Mesendoderm (in vitro differentiated cells): Measurements from ENCODE around the gene ATOH8.
A peak's percentile ranks its signal among the peaks of the same experiment; 100 is the strongest.

Experiments used
- DNase-seq: peaks from one replicate; pipeline ENCODE4 v3.0.0; 2013
- H2AK5ac ChIP-seq: 2 replicates; pipeline ENCODE4 v1.6.1; 2013; ENCODE audit warnings: low read length, inconsistent platforms
- H2BK120ac ChIP-seq: 2 replicates; pipeline ENCODE4 v1.6.1; 2013; ENCODE audit warnings: low read depth, mild to moderate bottlenecking, low read length, moderate library complexity, mixed read lengths
- H2BK15ac ChIP-seq: replicated peaks from 2 replicates; pipeline ENCODE4 v1.6.1; 2013; ENCODE audit warnings: low read depth, mild to moderate bottlenecking, moderate library complexity
- H2BK5ac ChIP-seq: 2 replicates; pipeline ENCODE4 v1.6.1; 2013; ENCODE audit warnings: low read length, inconsistent platforms
- H3K18ac ChIP-seq: 2 replicates; pipeline ENCODE4 v1.6.1; 2013; ENCODE audit warnings: mild to moderate bottlenecking, low read length, mixed read lengths
- H3K23ac ChIP-seq: one replicate; pipeline ENCODE4 v1.6.1; 2013; ENCODE audit warnings: low read length
- H3K27ac ChIP-seq: 2 replicates; pipeline ENCODE4 v1.5.1; 2013; ENCODE audit warnings: low read depth, mild to moderate bottlenecking, inconsistent platforms, low read length, moderate library complexity
- H3K27me3 ChIP-seq: 2 replicates; pipeline ENCODE4 v1.6.1; 2013; ENCODE audit warnings: low read length, control low read depth, mild to moderate bottlenecking, inconsistent platforms; ENCODE audit not compliant: insufficient read depth, poor library complexity
- H3K36me3 ChIP-seq: 2 replicates; pipeline ENCODE4 v1.6.1; 2013; ENCODE audit warnings: low read length, inconsistent platforms; ENCODE audit not compliant: control insufficient read depth, insufficient read depth
- H3K4ac ChIP-seq: one replicate; pipeline ENCODE4 v1.6.1; 2013; ENCODE audit warnings: low read depth, mild to moderate bottlenecking, low read length, moderate library complexity
- H3K4me1 ChIP-seq: 2 replicates; pipeline ENCODE4 v1.6.1; 2013; ENCODE audit warnings: low read depth, low read length, inconsistent platforms; ENCODE audit not compliant: control insufficient read depth
- H3K4me2 ChIP-seq: 2 replicates; pipeline ENCODE4 v1.6.1; 2013; ENCODE audit warnings: low read length
- H3K4me3 ChIP-seq: 2 replicates; pipeline ENCODE4 v1.5.1; 2013; ENCODE audit warnings: mild to moderate bottlenecking, low read length
- H3K56ac ChIP-seq: one replicate; pipeline ENCODE4 v1.6.1; 2013; ENCODE audit warnings: low read length
- H3K79me1 ChIP-seq: 2 replicates; pipeline ENCODE4 v1.6.1; 2013; ENCODE audit warnings: low read length, inconsistent platforms
- H3K79me2 ChIP-seq: 2 replicates; pipeline ENCODE4 v1.6.1; 2013; ENCODE audit warnings: mild to moderate bottlenecking, low read length; ENCODE audit not compliant: control insufficient read depth, insufficient read depth
- H3K9ac ChIP-seq: 2 replicates; pipeline ENCODE4 v1.6.1; 2013; ENCODE audit warnings: low read length, inconsistent platforms
- H4K5ac ChIP-seq: one replicate; pipeline ENCODE4 v1.6.1; 2013; ENCODE audit warnings: low read length
- H4K8ac ChIP-seq: one replicate; pipeline ENCODE4 v1.6.1; 2013; ENCODE audit warnings: low read depth, mild to moderate bottlenecking, control low read depth, low read length, moderate library complexity
- WGBS: extraction: QIAGEN DNeasy Blood & Tissue Kit; methylation state at CpG from one replicate; pipeline ENCODE4 v1.1.7; 2013; ENCODE audit warnings: low lambda C conversion rate, missing lambda C conversion rate; ENCODE audit not compliant: insufficient coverage; ENCODE audit errors: extremely low coverage; 5-methylcytosine and 5-hydroxymethylcytosine counted together

ATOH8 gene

DNA sequence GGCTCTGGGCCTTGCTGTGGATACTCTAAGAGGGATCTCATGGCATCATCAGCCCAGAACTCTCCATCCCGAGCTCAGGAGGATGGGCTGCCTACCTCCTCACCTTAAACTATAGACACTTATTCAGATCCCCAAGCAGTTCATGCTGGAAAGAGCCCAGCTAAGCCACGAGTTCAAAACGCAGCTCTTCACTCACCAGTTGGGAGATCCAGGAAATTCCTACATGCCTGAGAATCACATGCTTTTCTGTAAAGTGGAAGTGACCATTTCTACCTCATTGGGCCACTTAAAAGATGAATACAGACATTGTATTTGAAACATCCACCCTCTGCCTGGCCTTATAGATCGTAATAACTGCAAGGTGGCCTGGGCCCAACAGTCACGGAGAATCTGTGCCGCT, 6.6 kb downstream of the ATOH8 start:
- no peak overlapping the region for H3K4me3 ChIP-seq
- H3K27me3 ChIP-seq = peaks cover 2% of the 10 kb centered on the region
- H2BK120ac ChIP-seq = no peak overlapping the region
- peaks cover 2% of the 10 kb centered on the region for H3K4me1 ChIP-seq
- H3K4ac ChIP-seq = no peak overlapping the region
- no peak overlapping the region for H2BK5ac ChIP-seq
- H2AK5ac ChIP-seq = no peak overlapping the region
- H3K27ac ChIP-seq = no peak overlapping the region
- no peak overlapping the region for H3K23ac ChIP-seq
- H3K9ac ChIP-seq = no peak overlapping the region
- no peaks in the 10 kb centered on the region for H3K36me3 ChIP-seq
- H3K79me2 ChIP-seq = no peaks in the 10 kb centered on the region
- no CpG with 5 or more reads among the region's 6 CpGs for WGBS
- H3K79me1 ChIP-seq = no peaks in the 10 kb centered on the region
- H4K5ac ChIP-seq = no peak overlapping the region
- no peak overlapping the region for H3K56ac ChIP-seq
- no peak overlapping the region for H3K4me2 ChIP-seq
- no peak overlapping the region for H4K8ac ChIP-seq
- no peak overlapping the region for H2BK15ac ChIP-seq
- no peak for DNase-seq
- no peak overlapping the region for H3K18ac ChIP-seq

- Histone ChIP-seq H2BK120ac (no peak overlapping the region), H4K5ac (no peak overlapping the region), H3K4me3 (no peak overlapping the region), H3K27ac (no peak overlapping the region), H3K79me1 (no peaks in the 10 kb centered on the region), H2BK15ac (no peak overlapping the region), H3K4me2 (no peak overlapping the region), H3K36me3 (no peaks in the 10 kb centered on the region), H4K8ac (no peak overlapping the region), H3K79me2 (no peaks in the 10 kb centered on the region), H3K23ac (no peak overlapping the region), H2AK5ac (no peak overlapping the region), H2BK5ac (no peak overlapping the region), H3K4ac (no peak overlapping the region), H3K4me1 (peaks cover 5% of the 10 kb centered on the region), H3K18ac (no peak overlapping the region), H3K27me3 (no peaks in the 10 kb centered on the region), H3K56ac (peak overlapping the region; percentile 22), H3K9ac (no peak overlapping the region)
- no CpG with 5 or more reads among the region's 8 CpGs for WGBS
- DNase-seq = no peak
Measured at GRCh38 chr2:85760872-85761271, 7.1 kb downstream of the ATOH8 start.

DNA sequence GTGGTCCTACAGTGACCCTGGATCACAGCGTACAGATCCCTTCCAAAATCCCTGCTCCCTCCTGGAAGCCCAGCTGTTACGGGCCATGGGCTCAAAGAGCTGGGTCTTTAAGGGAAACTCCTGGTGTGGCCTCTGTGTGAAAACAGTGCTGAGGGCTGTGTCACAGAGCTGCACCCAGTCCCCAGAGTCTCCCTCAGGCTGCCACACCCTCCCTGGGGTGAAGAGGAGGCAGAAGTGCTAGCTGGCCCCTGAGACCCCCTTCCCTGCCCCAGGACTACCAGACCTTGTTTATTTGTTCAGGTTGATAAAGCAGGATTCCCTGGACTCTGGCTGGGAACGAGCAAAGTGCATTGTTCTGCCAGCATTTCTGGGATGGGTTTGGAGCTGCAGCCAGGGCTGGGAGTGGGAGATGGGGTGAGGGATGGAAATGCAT, 7.7 kb downstream of the ATOH8 start:
- Histone ChIP-seq H3K18ac (no peak overlapping the region), H3K56ac (no peak overlapping the region), H3K4me3 (no peak overlapping the region), H3K4me2 (no peak overlapping the region), H2BK5ac (no peak overlapping the region), H3K27ac (no peak overlapping the region), H3K4me1 (peaks cover 12% of the 10 kb centered on the region), H2BK120ac (no peak overlapping the region), H3K79me1 (no peaks in the 10 kb centered on the region), H4K5ac (no peak overlapping the region), H2AK5ac (no peak overlapping the region), H4K8ac (no peak overlapping the region), H3K9ac (no peak overlapping the region), H3K4ac (no peak overlapping the region), H3K27me3 (no peaks in the 10 kb centered on the region), H3K79me2 (no peaks in the 10 kb centered on the region), H3K36me3 (no peaks in the 10 kb centered on the region), H2BK15ac (no peak overlapping the region), H3K23ac (no peak overlapping the region)
- no CpG with 5 or more reads among the region's 3 CpGs for WGBS
- DNase-seq = no peak

- no peak overlapping the region for H3K27ac ChIP-seq
- H3K79me2 ChIP-seq = no peaks in the 10 kb centered on the region
- H2AK5ac ChIP-seq = no peak overlapping the region
- no peak overlapping the region for H3K4me2 ChIP-seq
- no peak overlapping the region for H3K56ac ChIP-seq
- no peak overlapping the region for H4K8ac ChIP-seq
- H3K36me3 ChIP-seq = no peaks in the 10 kb centered on the region
- DNase-seq = no peak
- H3K27me3 ChIP-seq = no peaks in the 10 kb centered on the region
- H3K4me1 ChIP-seq = peaks cover 13% of the 10 kb centered on the region
- H3K79me1 ChIP-seq = no peaks in the 10 kb centered on the region
- no peak overlapping the region for H3K4me3 ChIP-seq
- no peak overlapping the region for H3K4ac ChIP-seq
- H2BK5ac ChIP-seq = no peak overlapping the region
- H3K9ac ChIP-seq = no peak overlapping the region
- no peak overlapping the region for H2BK120ac ChIP-seq
- no CpG with 5 or more reads among the region's 4 CpGs for WGBS
- no peak overlapping the region for H3K18ac ChIP-seq
- H2BK15ac ChIP-seq = no peak overlapping the region
- no peak overlapping the region for H3K23ac ChIP-seq
- no peak overlapping the region for H4K5ac ChIP-seq
Measured at GRCh38 chr2:85761946-85762345, 8.2 kb downstream of the ATOH8 start.

DNA sequence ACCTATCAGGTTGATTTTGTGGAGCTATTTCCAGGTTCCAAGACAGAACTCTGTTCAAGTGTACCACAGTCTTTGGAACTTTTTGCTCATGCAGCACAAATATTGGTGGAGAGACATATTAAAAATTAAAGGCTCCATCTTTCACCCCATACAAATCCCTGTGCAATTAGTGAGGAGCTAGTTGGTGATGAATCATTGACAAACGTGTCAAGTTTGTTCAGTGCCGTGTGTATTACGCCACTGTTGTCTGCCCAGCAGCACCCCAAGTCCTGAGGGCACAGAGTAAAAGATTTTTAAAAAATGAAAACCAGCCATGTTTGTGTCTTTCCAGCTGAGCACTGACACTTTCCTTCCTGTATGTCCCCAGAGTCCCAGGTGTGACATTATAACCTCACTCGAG, 9.3 kb downstream of the ATOH8 start:
- Histone ChIP-seq H3K36me3 (no peaks in the 10 kb centered on the region), H3K23ac (no peak overlapping the region), H3K4ac (no peak overlapping the region), H3K56ac (no peak overlapping the region), H3K4me3 (no peak overlapping the region), H3K18ac (no peak overlapping the region), H3K9ac (no peak overlapping the region), H2BK15ac (no peak overlapping the region), H2BK120ac (no peak overlapping the region), H2AK5ac (no peak overlapping the region), H3K27me3 (no peaks in the 10 kb centered on the region), H3K79me1 (no peaks in the 10 kb centered on the region), H4K5ac (no peak overlapping the region), H3K27ac (no peak overlapping the region), H3K79me2 (no peaks in the 10 kb centered on the region), H4K8ac (no peak overlapping the region), H2BK5ac (no peak overlapping the region), H3K4me1 (peaks cover 13% of the 10 kb centered on the region), H3K4me2 (no peak overlapping the region)
- no peak for DNase-seq
- no CpG with 5 or more reads among the region's 4 CpGs for WGBS

DNA sequence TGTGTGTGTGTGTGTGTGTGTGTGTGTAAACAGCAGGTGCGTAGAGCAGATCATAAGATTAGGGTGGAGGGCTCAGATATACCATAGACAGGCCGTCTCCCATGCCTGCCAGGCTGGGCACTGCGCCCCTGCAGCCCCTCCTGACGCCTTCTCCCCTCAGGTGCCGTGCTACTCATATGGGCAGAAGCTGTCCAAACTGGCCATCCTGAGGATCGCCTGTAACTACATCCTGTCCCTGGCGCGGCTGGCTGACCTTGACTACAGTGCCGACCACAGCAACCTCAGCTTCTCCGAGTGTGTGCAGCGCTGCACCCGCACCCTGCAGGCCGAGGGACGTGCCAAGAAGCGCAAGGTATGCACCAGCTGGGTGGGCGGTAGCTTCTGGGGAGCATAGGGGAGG, 10.0 kb downstream of the ATOH8 start:
- DNase-seq = no peak
- Histone ChIP-seq H3K56ac (no peak overlapping the region), H3K79me1 (no peaks in the 10 kb centered on the region), H3K4ac (no peak overlapping the region), H4K8ac (no peak overlapping the region), H3K23ac (peak overlapping the region; percentile 45), H3K27me3 (no peaks in the 10 kb centered on the region), H2BK15ac (no peak overlapping the region), H3K27ac (no peak overlapping the region), H3K18ac (no peak overlapping the region), H2BK5ac (no peak overlapping the region), H3K79me2 (no peaks in the 10 kb centered on the region), H4K5ac (no peak overlapping the region), H3K36me3 (no peaks in the 10 kb centered on the region), H3K4me1 (peaks cover 13% of the 10 kb centered on the region), H2AK5ac (no peak overlapping the region), H2BK120ac (no peak overlapping the region), H3K4me3 (no peak overlapping the region), H3K4me2 (no peak overlapping the region), H3K9ac (no peak overlapping the region)
- no CpG with 5 or more reads among the region's 16 CpGs for WGBS
